ENCODE data around the gene BAZ2B.

DNA sequence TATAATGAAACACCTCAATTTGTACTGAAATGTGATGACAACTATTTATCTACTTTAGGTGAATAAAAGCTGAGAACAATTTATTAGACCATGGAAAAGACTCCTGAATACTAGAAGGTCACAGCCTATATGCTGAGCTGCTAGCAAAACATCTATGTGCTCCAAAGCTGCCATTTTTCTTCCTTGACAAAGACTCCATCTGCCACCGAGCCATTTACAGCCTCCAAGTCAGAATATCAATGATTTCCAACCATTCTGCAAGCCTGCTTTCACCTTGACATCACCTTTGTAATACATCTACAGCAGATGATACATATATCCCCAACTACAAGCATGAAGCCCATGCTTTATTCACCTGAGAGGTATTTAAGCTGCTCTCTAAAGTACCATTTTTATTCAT lies 84.9 kb downstream of the BAZ2B start:
- no peak for TF ChIP-seq SIX5 (IDR thresholded peaks at IDR 0.05; ENCODE audit: borderline replicate concordance in 1 of 2, insufficient read depth in 1 of 2, low read depth in 1 of 2, low read length in 2 of 2)
- no peak for TF ChIP-seq MAZ (CRISPR knock-in tag; conservative IDR thresholded peaks at IDR 0.05 in 1 of 2, IDR thresholded peaks at IDR 0.05 in 1 of 2)
- TF ChIP-seq ZNF282 (CRISPR knock-in tag; IDR thresholded peaks at IDR 0.05) = no peak
- TF ChIP-seq ZNF561 (CRISPR knock-in tag; conservative IDR thresholded peaks at IDR 0.05) = no peak
- TF ChIP-seq PKNOX1 (IDR thresholded peaks at IDR 0.05) = no peak
- no peak for TF ChIP-seq SIN3A (IDR thresholded peaks at IDR 0.05; ENCODE audit: borderline replicate concordance in 2 of 2, control insufficient read depth in 1 of 2, low read depth in 2 of 2, low read length in 2 of 2)
- no peak for TF ChIP-seq ZBTB33 (CRISPR knock-in tag; IDR thresholded peaks at IDR 0.05)
- TF ChIP-seq TOE1 (IDR thresholded peaks at IDR 0.05; ENCODE audit: borderline replicate concordance) = no peak
- TF ChIP-seq TOE1 (CRISPR knock-in tag; IDR thresholded peaks at IDR 0.05; ENCODE audit: borderline replicate concordance, low read depth) = no peak
- no peak for TF ChIP-seq CTCF (IDR thresholded peaks at IDR 0.05 in 2 of 3, conservative IDR thresholded peaks at IDR 0.05 in 1 of 3; ENCODE audit: insufficient read depth in 2 of 3, low read depth in 1 of 3, low read length in 3 of 3)
- TF ChIP-seq ZFP36 (IDR thresholded peaks at IDR 0.05; ENCODE audit: low read depth, low read length, partially characterized antibody) = no peak

Measured in K562 (cell line).